Kidney (tissue), 22 donors: ENCODE measurements around the gene RREB1. TPM values are rescaled to one million over a fixed set of nuclear protein-coding genes. Genes with fewer than 3 reads are reported as not detected.

Source experiments
- DNase-seq, 5 donors: peaks; one replicate each; pipeline ENCODE4 v3.0.0-alpha.2; 2013 to 2020
- FAIRE-seq: peaks from 2 replicates; lab custom pipeline; 2012; peaks lifted over from hg19 to GRCh38; lab: Jason Lieb, UNC
- H3K27ac ChIP-seq, 2 donors: one replicate each; pipeline ENCODE4 v1.7.0; 2013; ENCODE audit warnings: low read depth in 2 of 2, low read length in 2 of 2, inconsistent platforms in 1 of 2
- H3K27me3 ChIP-seq: one replicate; pipeline ENCODE4 v1.7.1; 2013; ENCODE audit warnings: low read length, inconsistent platforms; ENCODE audit not compliant: control insufficient read depth, insufficient read depth
- H3K36me3 ChIP-seq, 3 donors: one replicate each; pipeline versions ENCODE4 v1.7.0 to v1.7.1; 2013; ENCODE audit warnings: low read length in 3 of 3, control low read depth in 1 of 3, inconsistent platforms in 1 of 3; ENCODE audit not compliant: insufficient read depth in 3 of 3, control insufficient read depth in 2 of 3
- H3K4me1 ChIP-seq, 3 donors: one replicate each; pipeline versions ENCODE4 v1.7.0 to v1.7.1; 2013; ENCODE audit warnings: low read length in 3 of 3, inconsistent platforms in 1 of 3, low read depth in 1 of 3; ENCODE audit not compliant: control insufficient read depth in 2 of 3, insufficient read depth in 2 of 3
- H3K4me3 ChIP-seq, 3 donors: one replicate each; pipeline versions ENCODE4 v1.7.0 to v1.8.1; 2013; ENCODE audit warnings: low read length in 3 of 3, control low read depth in 1 of 3, inconsistent platforms in 1 of 3
- H3K9ac ChIP-seq, 3 donors: one replicate each; pipeline versions ENCODE4 v1.7.0 to v1.7.1; 2013; ENCODE audit warnings: low read length in 3 of 3, control low read depth in 1 of 3, inconsistent platforms in 1 of 3
- H3K9me3 ChIP-seq, 3 donors: one replicate each; pipeline versions ENCODE4 v1.7.0 to v1.7.1; 2013; ENCODE audit warnings: low read length in 3 of 3, control low read depth in 1 of 3, inconsistent platforms in 1 of 3; ENCODE audit not compliant: control insufficient read depth in 2 of 3, insufficient read depth in 1 of 3
- intact Hi-C: fragments of 100-400 bp; cut with DNase I; formaldehyde crosslinking; loops from one replicate; pipeline ENCODE4 v1.11.1; 2022
- long read RNA-seq, 10 donors: library from polyadenylated mRNA in 1 of 10; unstranded in 1 of 10; transcript quantifications; one replicate each; pipeline ENCODE4 v2.0.0 and lab custom pipeline, GENCODE V29; 2021 to 2026
- polyA plus RNA-seq: library from polyadenylated mRNA; stranded (reverse); fragments of 350-450 nt; fragmentation: Illumina TruSeq; extraction: RNeasy Lipid Tissue Mini Kit (QIAGEN cat#74804); gene quantifications from one replicate; pipeline ENCODE4 v1.2.3, GENCODE V29; 2014; ENCODE audit warnings: low read depth, low replicate concordance; ENCODE audit not compliant: insufficient read depth
- total RNA-seq: library from RNA; stranded (reverse); fragmentation: NEBNext Ultra II Directional; extraction: Animal tissue kit (Norgen Biotek cat#: 25700); gene quantifications from one replicate; pipeline ENCODE4 v1.2.1, GENCODE V29; 2021
- TF ChIP-seq, protein P1 (sequence below): IDR thresholded peaks from 3 replicates; pipeline ENCODE4 v1.5.1; 2012; ENCODE audit warnings: mild to moderate bottlenecking, moderate library complexity, borderline replicate concordance; ENCODE audit not compliant: insufficient read depth; ENCODE audit errors: extremely low read depth
- donor health status: control.
- donor health status: control.
- donor health status: control.
- donor health status: control.
- donor health status: control.
- donor health status: DM: yes; HTN: yes; CAD: no.
- donor health status: Normal renal cell carcinoma (clear cell type).

Gene RREB1, protein sequence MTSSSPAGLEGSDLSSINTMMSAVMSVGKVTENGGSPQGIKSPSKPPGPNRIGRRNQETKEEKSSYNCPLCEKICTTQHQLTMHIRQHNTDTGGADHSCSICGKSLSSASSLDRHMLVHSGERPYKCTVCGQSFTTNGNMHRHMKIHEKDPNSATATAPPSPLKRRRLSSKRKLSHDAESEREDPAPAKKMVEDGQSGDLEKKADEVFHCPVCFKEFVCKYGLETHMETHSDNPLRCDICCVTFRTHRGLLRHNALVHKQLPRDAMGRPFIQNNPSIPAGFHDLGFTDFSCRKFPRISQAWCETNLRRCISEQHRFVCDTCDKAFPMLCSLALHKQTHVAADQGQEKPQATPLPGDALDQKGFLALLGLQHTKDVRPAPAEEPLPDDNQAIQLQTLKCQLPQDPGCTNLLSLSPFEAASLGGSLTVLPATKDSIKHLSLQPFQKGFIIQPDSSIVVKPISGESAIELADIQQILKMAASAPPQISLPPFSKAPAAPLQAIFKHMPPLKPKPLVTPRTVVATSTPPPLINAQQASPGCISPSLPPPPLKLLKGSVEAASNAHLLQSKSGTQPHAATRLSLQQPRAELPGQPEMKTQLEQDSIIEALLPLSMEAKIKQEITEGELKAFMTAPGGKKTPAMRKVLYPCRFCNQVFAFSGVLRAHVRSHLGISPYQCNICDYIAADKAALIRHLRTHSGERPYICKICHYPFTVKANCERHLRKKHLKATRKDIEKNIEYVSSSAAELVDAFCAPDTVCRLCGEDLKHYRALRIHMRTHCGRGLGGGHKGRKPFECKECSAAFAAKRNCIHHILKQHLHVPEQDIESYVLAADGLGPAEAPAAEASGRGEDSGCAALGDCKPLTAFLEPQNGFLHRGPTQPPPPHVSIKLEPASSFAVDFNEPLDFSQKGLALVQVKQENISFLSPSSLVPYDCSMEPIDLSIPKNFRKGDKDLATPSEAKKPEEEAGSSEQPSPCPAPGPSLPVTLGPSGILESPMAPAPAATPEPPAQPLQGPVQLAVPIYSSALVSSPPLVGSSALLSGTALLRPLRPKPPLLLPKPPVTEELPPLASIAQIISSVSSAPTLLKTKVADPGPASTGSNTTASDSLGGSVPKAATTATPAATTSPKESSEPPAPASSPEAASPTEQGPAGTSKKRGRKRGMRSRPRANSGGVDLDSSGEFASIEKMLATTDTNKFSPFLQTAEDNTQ (N-terminal part only)
- 56.5 TPM for total RNA-seq
- 5.9 TPM for polyA plus RNA-seq
- long read RNA-seq, donor 1: 0 reads
- long read RNA-seq, donor 2, partial matches to known transcripts: 31 of 32 reads
- long read RNA-seq, donor 2, other reads (novel, unspliced or antisense): 0 of 32 reads
- long read RNA-seq, donor 3, partial matches to known transcripts: 58 of 58 reads
- long read RNA-seq, donor 3, other reads (novel, unspliced or antisense): 0 of 58 reads
- long read RNA-seq, donor 4, partial matches to known transcripts: 40 of 40 reads
- long read RNA-seq, donor 4, other reads (novel, unspliced or antisense): 0 of 40 reads
- long read RNA-seq, donor 5, partial matches to known transcripts: 0 of 1 reads
- long read RNA-seq, donor 5, other reads (novel, unspliced or antisense): 0 of 1 reads
- long read RNA-seq, donor 6: 0 reads
- long read RNA-seq, donor 7, partial matches to known transcripts: 16 of 24 reads
- long read RNA-seq, donor 7, other reads (novel, unspliced or antisense): 8 of 24 reads
- long read RNA-seq, donor 8: 0 reads
- long read RNA-seq, donor 9, partial matches to known transcripts: 0 of 1 reads
- long read RNA-seq, donor 9, other reads (novel, unspliced or antisense): 0 of 1 reads
- long read RNA-seq, donor 10, partial matches to known transcripts: 6 of 6 reads
- long read RNA-seq, donor 10, other reads (novel, unspliced or antisense): 0 of 6 reads

DNA sequence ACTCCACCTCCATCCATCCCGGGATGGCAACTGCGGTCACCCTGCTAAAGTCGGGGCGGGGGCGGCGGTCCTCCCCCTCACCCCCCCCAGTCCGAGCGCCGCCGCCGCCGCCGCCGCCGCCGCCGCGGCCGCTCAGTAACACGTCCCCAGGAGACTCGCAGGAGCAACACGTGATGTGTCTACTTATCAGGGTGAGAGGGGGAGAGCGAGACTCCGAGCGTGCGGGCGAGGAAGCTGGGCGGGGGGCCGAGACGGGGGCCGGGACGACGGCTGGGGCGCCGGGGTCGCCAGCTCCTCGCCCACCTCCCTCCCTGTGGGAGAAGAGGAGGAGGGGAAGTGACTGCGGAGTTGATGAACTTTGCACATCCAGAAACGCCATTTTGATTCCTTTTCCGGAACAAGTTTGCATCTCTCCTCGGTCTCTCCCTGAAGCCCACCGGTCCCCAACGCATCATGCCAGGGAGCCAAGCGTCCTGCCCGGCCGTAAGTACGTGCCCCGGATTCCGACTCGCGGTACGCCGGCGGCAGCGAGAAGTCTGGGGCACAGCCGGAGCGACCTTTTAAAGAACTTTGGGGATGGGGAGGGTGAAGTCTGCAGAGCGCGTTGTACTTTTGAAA lies at the start of gene RREB1:
Gene RREB1, plus strand, starts transcription at position 384 of the 618 bp plus-strand sequence. CDS start 73,951 bp downstream, outside the sequence.
- intact Hi-C loops: no loop called here
- FAIRE-seq (no peak), DNase-seq (peak in 4 of 5 donors; percentile 73 to 85 (median 76))
- TF ChIP-seq, protein P1, sequence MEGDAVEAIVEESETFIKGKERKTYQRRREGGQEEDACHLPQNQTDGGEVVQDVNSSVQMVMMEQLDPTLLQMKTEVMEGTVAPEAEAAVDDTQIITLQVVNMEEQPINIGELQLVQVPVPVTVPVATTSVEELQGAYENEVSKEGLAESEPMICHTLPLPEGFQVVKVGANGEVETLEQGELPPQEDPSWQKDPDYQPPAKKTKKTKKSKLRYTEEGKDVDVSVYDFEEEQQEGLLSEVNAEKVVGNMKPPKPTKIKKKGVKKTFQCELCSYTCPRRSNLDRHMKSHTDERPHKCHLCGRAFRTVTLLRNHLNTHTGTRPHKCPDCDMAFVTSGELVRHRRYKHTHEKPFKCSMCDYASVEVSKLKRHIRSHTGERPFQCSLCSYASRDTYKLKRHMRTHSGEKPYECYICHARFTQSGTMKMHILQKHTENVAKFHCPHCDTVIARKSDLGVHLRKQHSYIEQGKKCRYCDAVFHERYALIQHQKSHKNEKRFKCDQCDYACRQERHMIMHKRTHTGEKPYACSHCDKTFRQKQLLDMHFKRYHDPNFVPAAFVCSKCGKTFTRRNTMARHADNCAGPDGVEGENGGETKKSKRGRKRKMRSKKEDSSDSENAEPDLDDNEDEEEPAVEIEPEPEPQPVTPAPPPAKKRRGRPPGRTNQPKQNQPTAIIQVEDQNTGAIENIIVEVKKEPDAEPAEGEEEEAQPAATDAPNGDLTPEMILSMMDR: no peak
- peak within 1 kb of the TSS; percentile 92 to 93 for H3K27ac ChIP-seq
- H3K36me3 ChIP-seq: no peaks in the 10 kb centered on the region
- no peaks in the 10 kb centered on the region for H3K27me3 ChIP-seq
- H3K4me3 ChIP-seq: peak within 1 kb of the TSS; percentile 87 to 94 (median 90)
- H3K4me1 ChIP-seq: peaks cover 0 to 14% (median 8%) of the 10 kb centered on the region in 3 donors
- peak within 1 kb of the TSS; percentile 72 to 98 (median 85) for H3K9ac ChIP-seq
- H3K9me3 ChIP-seq: no peaks in the 10 kb centered on the region

DNA sequence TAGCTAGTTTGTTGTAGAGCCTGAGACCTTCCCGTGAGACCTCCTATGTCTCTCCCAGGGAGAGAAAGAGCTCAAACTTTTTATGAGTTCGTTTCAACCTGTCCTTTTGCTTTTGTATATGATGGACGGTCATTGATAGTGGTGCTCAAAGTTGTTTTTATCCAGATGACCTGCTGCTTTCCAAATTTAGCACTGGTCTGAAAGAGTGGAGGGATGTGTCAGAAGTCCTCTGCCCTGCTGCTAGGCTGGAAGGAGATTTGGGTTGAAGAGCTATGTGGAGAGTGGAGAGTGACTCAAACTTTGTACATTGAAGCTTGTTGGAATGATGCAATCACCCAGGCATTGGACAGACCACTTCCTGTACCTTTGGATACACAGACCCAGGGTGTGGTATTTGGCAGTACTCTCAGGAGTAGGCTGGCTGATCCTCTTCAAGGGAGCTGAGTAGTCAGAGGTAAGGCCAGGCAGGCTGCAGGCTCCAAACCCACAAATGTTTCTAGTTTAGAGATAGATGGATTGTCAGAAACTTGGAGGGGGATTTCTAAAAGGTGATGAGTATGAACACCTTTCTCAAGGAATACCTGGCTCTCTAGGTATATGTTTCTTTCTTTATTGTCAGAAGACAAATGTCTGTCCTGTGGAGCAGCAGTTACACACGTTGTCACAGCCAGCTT lies 49.4 kb upstream of the RREB1 start:
- intact Hi-C loops: no loop called here

More for the DNA sequence above, 49.4 kb upstream of the RREB1 start:
- Histone ChIP-seq H3K36me3 (no peaks in the 10 kb centered on the region), H3K4me3 (no peak overlapping the region), H3K4me1 (no peaks in the 10 kb centered on the region), H3K27me3 (no peaks in the 10 kb centered on the region), H3K27ac (no peak overlapping the region), H3K9me3 (no peaks in the 10 kb centered on the region), H3K9ac (no peak overlapping the region)
- TF ChIP-seq, protein P1: no peak
- DNase-seq (no peak), FAIRE-seq (no peak)
